C1 segment of cervical spinal cord (tissue), 14 donors: ENCODE results near the gene BCKDHA.
"Not testable (repeated sequence)": the region's sequence is repeated elsewhere in the genome, so short reads cannot be mapped to it uniquely, and the experiment has no call there.

Experiments
- DNase-seq, 14 donors: peaks; one replicate each; lab custom pipeline; 2025; lab: John Stamatoyannopoulos, UW

The BCKDHA gene

GRCh38 chr19:41403181-41403970 is 5.8 kb downstream of the BCKDHA start:
- no peak for DNase-seq

DNA sequence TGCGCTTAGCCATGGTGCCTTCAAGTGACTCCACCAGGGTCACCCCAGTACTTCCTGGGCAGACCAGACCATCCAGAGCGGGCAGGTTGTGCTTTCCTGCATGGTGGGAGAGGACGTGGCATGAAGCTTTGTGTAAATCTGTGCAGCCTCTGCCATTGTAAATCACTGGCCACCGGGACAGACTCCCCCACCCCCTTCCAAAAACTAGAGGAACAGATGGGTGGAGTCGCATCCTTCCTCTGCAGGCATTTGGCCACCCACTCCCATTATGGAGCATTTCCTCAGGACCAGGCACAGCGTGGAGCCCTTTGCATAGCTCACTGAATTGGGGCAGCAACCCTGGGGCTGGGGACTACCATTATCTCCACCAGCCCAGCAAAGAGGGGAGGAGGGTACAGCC is 8.2 kb downstream of the BCKDHA start:
- no peak for DNase-seq

- peak in 1 of 14 donors; percentile 20 for DNase-seq
These were observed 9.7 kb downstream of the BCKDHA start for GRCh38 chr19:41407271-41407670.

GRCh38 chr19:41408256-41408655 is 10.6 kb downstream of the BCKDHA start:
- DNase-seq = no peak

GRCh38 chr19:41408846-41409245 is 11.2 kb downstream of the BCKDHA start:
- not testable (repeated sequence) for DNase-seq

DNA sequence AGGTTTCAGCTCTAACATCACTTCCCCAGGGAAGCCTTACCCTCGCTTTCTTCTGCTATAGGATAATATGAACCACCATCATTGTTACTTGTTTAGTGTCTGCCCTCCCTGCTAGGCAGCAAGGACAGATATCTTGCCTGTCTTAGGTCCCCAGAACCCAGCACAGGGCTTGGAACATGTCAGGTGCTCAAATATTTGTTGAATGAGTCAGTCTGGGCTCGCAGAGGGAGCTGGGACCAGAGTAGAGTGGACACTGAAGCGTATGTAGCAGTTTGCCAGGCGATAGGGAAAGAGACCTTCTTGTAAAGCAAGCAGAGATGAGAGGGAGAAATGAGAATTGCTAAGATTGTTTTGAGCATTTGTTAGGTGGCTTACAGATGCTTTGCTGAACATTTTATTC is 11.7 kb downstream of the BCKDHA start:
- DNase-seq = no peak

DNA sequence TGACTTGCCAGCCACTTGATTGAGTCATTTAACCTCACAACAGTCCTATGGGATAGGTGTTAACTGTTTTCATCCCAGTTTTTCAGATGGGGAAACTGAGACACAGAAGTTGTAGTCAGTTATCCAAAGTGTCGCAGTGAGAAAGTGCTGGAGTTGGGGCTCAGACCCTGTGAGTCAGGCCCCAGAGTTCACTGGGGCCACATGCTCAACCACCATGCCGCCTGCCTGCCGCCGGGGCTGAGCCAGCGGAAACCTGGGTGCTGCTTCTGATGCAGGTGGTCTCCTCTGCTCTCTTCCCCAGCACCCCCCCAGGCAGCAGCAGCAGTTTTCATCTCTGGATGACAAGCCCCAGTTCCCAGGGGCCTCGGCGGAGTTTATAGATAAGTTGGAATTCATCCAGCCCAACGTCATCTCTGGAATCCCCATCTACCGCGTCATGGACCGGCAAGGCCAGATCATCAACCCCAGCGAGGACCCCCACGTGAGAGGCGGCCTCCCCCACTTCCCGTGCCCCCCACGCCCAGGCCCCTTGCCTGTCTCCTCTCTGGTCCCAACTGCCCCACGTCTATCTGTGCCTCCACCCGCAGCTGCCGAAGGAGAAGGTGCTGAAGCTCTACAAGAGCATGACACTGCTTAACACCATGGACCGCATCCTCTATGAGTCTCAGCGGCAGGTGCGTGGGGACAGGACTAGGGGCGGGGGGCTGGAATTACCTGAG is 12.9 kb downstream of the BCKDHA start:
- no peak for DNase-seq

DNA sequence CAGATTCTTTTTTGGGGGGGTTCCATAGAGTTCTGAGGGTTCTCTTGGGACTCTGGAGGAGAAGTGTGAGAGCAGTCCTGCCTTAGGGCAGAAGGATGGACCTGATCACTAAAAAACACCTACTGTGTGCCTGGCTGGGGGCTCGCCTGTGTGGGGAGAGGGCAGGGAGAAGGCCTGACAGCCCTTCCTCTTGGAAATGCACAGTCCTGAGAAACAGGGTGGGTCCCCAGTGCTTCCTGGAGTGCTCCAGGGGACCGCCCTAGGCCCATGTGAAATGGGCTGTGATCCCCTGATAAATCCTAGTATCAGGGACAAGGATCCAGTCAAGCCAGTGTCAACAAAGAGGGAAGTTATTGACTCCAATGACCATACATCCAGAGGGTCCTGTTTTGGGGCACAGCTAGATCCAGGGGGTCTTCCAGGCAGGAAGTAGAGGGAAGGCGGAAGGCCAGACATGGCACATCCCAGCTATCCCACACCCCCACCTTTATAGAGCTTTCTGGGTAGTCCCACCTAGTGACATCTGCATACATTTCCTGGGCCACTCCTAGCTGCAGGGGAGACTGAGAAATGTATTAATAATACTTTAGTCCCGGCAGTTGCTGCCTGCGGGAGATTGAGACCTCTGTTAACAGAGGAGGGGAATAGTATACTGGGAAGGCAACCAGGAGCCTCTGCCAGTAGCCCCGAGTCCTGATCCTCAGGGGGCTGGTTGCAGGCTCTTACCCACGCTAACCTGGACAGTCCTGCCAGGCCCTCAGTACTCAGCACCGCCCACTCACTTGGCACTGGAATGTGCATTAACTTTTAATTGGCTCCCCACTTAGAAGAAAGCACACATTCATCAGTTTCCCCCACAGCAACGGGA is 13.7 kb downstream of the BCKDHA start:
- no peak for DNase-seq

- DNase-seq = peak in 8 of 14 donors; percentile 13 to 74 (median 26)
These were observed 14.3 kb downstream of the BCKDHA start for GRCh38 chr19:41411968-41412265.

GRCh38 chr19:41412953-41413352 is 15.3 kb downstream of the BCKDHA start:
- no peak for DNase-seq

GRCh38 chr19:41413947-41414346 is 16.3 kb downstream of the BCKDHA start:
- DNase-seq = no peak

- no peak for DNase-seq
These were observed 16.8 kb downstream of the BCKDHA start for GRCh38 chr19:41414461-41414860.

DNA sequence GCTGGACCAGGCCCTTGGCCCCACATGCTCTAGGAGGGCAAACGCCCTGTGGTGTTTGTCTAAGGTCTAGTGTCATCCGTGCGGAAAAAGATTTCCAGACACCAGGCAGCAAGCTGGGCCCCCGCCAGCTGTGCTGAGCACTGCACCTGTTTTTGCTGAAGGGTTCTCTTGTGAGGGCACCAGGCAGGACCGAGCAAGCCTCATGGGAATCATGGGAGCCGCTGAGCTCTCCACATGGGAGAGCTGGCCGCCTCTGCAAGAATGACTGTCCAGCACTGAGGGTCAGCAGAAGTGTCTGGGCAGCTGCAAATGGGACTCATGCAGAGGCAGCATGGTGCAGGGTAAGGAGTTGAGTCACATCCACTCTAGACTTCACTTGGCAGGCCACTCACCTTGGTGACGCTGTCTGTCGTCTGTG is 17.5 kb downstream of the BCKDHA start:
- no peak for DNase-seq

GRCh38 chr19:41416194-41416674 is 18.6 kb downstream of the BCKDHA start:
- DNase-seq = no peak

GRCh38 chr19:41420101-41420880 is 22.7 kb downstream of the BCKDHA start:
- peak in 3 of 14 donors; percentile 9 to 24 (median 19) for DNase-seq

GRCh38 chr19:41421314-41421713 is 23.7 kb downstream of the BCKDHA start:
- DNase-seq = no peak

DNA sequence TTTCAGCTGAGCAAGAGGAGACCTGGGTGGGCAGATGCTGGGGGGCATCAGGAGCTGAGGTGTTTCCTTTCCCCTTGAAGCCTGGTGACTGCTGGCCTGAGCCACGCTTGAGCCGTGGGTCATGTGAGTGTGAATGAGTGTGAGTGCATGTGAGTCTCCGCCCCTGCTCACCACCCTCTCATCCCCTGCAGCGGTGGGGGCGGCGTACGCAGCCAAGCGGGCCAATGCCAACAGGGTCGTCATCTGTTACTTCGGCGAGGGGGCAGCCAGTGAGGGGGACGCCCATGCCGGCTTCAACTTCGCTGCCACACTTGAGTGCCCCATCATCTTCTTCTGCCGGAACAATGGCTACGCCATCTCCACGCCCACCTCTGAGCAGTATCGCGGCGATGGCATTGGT is 24.4 kb downstream of the BCKDHA start:
- DNase-seq = no peak

- no peak for DNase-seq
These were observed 24.8 kb downstream of the BCKDHA start for GRCh38 chr19:41422456-41422855.

GRCh38 chr19:41422955-41423354 is 25.3 kb downstream of the BCKDHA start:
- no peak for DNase-seq

DNA sequence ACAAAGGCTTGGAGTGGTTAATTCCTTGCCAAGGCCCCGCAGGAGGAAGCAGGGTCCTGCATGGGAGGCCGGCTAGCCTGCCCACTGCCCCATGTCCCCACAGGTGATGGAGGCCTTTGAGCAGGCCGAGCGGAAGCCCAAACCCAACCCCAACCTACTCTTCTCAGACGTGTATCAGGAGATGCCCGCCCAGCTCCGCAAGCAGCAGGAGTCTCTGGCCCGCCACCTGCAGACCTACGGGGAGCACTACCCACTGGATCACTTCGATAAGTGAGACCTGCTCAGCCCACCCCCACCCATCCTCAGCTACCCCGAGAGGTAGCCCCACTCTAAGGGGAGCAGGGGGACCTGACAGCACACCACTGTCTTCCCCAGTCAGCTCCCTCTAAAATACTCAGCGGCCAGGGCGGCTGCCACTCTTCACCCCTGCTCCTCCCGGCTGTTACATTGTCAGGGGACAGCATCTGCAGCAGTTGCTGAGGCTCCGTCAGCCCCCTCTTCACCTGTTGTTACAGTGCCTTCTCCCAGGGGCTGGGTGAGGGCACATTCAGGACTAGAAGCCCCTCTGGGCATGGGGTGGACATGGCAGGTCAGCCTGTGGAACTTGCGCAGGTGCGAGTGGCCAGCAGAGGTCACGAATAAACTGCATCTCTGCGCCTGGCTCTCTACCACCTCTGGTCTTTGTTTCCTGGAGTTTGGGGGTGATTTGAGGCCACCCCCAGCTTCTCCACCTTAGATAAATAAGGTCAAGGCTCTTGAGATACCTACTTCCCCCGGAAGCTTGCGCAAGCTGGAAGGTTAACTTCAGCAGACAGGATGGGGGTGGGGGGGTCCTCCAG is 26.9 kb downstream of the BCKDHA start:
- no peak for DNase-seq
